Measurements from ENCODE around the gene FBH1. TPM values are rescaled to one million over a fixed set of nuclear protein-coding genes. Genes with fewer than 3 reads are reported as not detected.

FBH1 gene
- polyA plus RNA-seq, 1 donor from 2014 or later = 41.1 TPM

- Histone ChIP-seq H3K27me3 (ENCODE audit: insufficient read depth, low read depth, low read length) (no peaks in the 10 kb centered on the region), H3K9me3 (ENCODE audit: low read length) (no peaks in the 10 kb centered on the region), H3K9ac (ENCODE audit: low read length) (no peak overlapping the region), H4K20me1 (ENCODE audit: insufficient read depth) (no peaks in the 10 kb centered on the region), H3K36me3 (ENCODE audit: insufficient read depth, low read length) (no peaks in the 10 kb centered on the region), H3K79me2 (replicated peaks; ENCODE audit: insufficient read depth, low read length) (no peaks in the 10 kb centered on the region), H2AFZ (ENCODE audit: low read depth, low read length) (no peak overlapping the region), H3K27ac (ENCODE audit: low read length) (no peak overlapping the region), H3F3A (ENCODE audit: insufficient read depth, low read length, poor library complexity, severe bottlenecking) (no peaks in the 10 kb centered on the region), H3K4me3 (ENCODE audit: low read length) (no peak overlapping the region), H3K4me2 (ENCODE audit: low read length) (no peak overlapping the region), H3K9me2 (ENCODE audit: insufficient read depth, low read length) (no peaks in the 10 kb centered on the region)
- TF ChIP-seq MXI1 (conservative IDR thresholded peaks at IDR 0.05; ENCODE audit: poor library complexity, severe bottlenecking) (no peak), EZH2 (IDR thresholded peaks at IDR 0.05; ENCODE audit: borderline replicate concordance, insufficient read depth, low read length, poor library complexity, severe bottlenecking) (no peak)
Observed at GRCh38 chr10:5958077-5958476, 68.0 kb downstream of the FBH1 start.

- Histone ChIP-seq H3K4me3 (ENCODE audit: low read length) (no peak overlapping the region), H2AFZ (ENCODE audit: low read depth, low read length) (no peak overlapping the region), H3K79me2 (replicated peaks; ENCODE audit: insufficient read depth, low read length) (no peaks in the 10 kb centered on the region), H3K27ac (ENCODE audit: low read length) (no peak overlapping the region), H3F3A (ENCODE audit: insufficient read depth, low read length, poor library complexity, severe bottlenecking) (no peaks in the 10 kb centered on the region), H4K20me1 (ENCODE audit: insufficient read depth) (no peaks in the 10 kb centered on the region), H3K9ac (ENCODE audit: low read length) (no peak overlapping the region), H3K9me3 (ENCODE audit: low read length) (no peaks in the 10 kb centered on the region), H3K27me3 (ENCODE audit: insufficient read depth, low read depth, low read length) (no peaks in the 10 kb centered on the region), H3K4me2 (ENCODE audit: low read length) (no peak overlapping the region), H3K9me2 (ENCODE audit: insufficient read depth, low read length) (no peaks in the 10 kb centered on the region), H3K36me3 (ENCODE audit: insufficient read depth, low read length) (no peaks in the 10 kb centered on the region)
- no peak for TF ChIP-seq SMC3 (conservative IDR thresholded peaks at IDR 0.05; ENCODE audit: poor library complexity)
- TF ChIP-seq MXI1 (conservative IDR thresholded peaks at IDR 0.05; ENCODE audit: poor library complexity, severe bottlenecking) = no peak
- no peak for TF ChIP-seq REST (IDR thresholded peaks at IDR 0.05; ENCODE audit: borderline replicate concordance)
- no peak for TF ChIP-seq TAF1 (IDR thresholded peaks at IDR 0.05; ENCODE audit: low read depth)
- no peak for TF ChIP-seq EZH2 (IDR thresholded peaks at IDR 0.05; ENCODE audit: borderline replicate concordance, insufficient read depth, low read length, poor library complexity, severe bottlenecking)
- no peak for TF ChIP-seq CTCF (IDR thresholded peaks at IDR 0.05; ENCODE audit: poor library complexity, severe bottlenecking)
- no peak for TF ChIP-seq POLR2AphosphoS5 (IDR thresholded peaks at IDR 0.05)
- no peak for TF ChIP-seq RAD21 (conservative IDR thresholded peaks at IDR 0.05)
- no peak for TF ChIP-seq EP300 (conservative IDR thresholded peaks at IDR 0.05; ENCODE audit: poor library complexity, severe bottlenecking)
Observed at GRCh38 chr10:5958675-5959074, 68.6 kb downstream of the FBH1 start.

GRCh38 chr10:5959142-5959541 lies 69.1 kb downstream of the FBH1 start:
- TF ChIP-seq EZH2 (IDR thresholded peaks at IDR 0.05; ENCODE audit: borderline replicate concordance, insufficient read depth, low read length, poor library complexity, severe bottlenecking) (no peak), RAD21 (conservative IDR thresholded peaks at IDR 0.05) (no peak), POLR2AphosphoS5 (IDR thresholded peaks at IDR 0.05) (no peak), EP300 (conservative IDR thresholded peaks at IDR 0.05; ENCODE audit: poor library complexity, severe bottlenecking) (no peak), CTCF (IDR thresholded peaks at IDR 0.05; ENCODE audit: poor library complexity, severe bottlenecking) (no peak), MXI1 (conservative IDR thresholded peaks at IDR 0.05; ENCODE audit: poor library complexity, severe bottlenecking) (no peak), SMC3 (conservative IDR thresholded peaks at IDR 0.05; ENCODE audit: poor library complexity) (no peak), REST (IDR thresholded peaks at IDR 0.05; ENCODE audit: borderline replicate concordance) (no peak), TAF1 (IDR thresholded peaks at IDR 0.05; ENCODE audit: low read depth) (no peak)
- Histone ChIP-seq H3K9me3 (ENCODE audit: low read length) (no peaks in the 10 kb centered on the region), H4K20me1 (ENCODE audit: insufficient read depth) (no peaks in the 10 kb centered on the region), H3K27ac (ENCODE audit: low read length) (no peak overlapping the region), H3K9me2 (ENCODE audit: insufficient read depth, low read length) (no peaks in the 10 kb centered on the region), H3F3A (ENCODE audit: insufficient read depth, low read length, poor library complexity, severe bottlenecking) (no peaks in the 10 kb centered on the region), H3K4me3 (ENCODE audit: low read length) (no peak overlapping the region), H3K79me2 (replicated peaks; ENCODE audit: insufficient read depth, low read length) (no peaks in the 10 kb centered on the region), H3K27me3 (ENCODE audit: insufficient read depth, low read depth, low read length) (no peaks in the 10 kb centered on the region), H3K36me3 (ENCODE audit: insufficient read depth, low read length) (no peaks in the 10 kb centered on the region), H2AFZ (ENCODE audit: low read depth, low read length) (no peak overlapping the region), H3K9ac (ENCODE audit: low read length) (no peak overlapping the region), H3K4me2 (ENCODE audit: low read length) (no peak overlapping the region)

Data from neural cell (in vitro differentiated cells).